Measurements from ENCODE around the gene NDUFV3. TPM values are rescaled to one million over a fixed set of nuclear protein-coding genes. Genes with fewer than 3 reads are reported as not detected.
"Not testable (repeated sequence)": the region's sequence is repeated elsewhere in the genome, so short reads cannot be mapped to it uniquely, and the experiment has no call there.

The NDUFV3 gene
- polyA plus RNA-seq, 6 donors from 2014 or later = 4.3 to 22.0 (median 12.4) TPM

DNA sequence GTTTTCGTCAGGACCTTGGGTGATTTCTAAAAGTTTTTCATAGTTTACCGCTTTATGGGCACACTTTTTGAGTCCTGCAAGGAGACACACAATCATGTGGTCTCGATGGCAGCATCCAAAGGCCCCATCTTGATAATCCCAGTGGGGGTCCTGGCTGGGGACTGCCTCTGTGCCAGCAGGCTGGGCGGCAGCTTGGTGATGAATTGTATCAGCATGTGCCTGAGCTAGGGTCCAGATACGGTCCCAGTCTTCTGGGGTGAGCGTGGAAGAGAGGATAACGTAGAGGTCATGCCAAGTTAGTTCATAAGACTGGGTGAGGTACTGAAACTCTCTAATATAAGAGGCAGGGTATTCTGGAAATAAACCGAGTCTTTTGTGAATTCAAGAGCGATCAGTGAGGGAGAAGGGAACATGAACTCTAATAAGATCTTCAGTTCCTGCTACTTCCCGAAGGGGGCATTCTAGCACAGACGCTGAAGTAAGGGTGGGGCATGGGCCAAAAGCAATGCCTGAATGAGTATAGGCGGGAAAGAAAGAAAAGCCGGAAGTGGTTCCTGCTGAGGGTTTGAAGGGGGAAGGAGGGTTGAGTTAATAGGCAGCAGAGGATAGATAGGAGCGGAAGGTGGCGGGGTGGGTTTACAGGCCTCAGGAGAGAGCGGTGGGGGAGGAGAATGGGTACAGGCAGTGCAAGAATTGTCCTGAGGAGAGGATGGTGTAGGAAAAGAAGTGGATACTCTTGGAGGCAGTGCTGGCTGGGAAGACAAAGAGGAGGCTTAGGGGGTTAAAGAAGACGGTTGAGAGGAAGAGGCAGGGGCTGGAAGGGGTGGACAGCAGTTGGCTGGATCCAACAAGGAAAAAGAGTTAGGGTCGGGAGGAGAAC is 30.7 kb downstream of the NDUFV3 start:
- ATAC-seq (ENCODE audit: low read depth in 2 of 2) (peak; percentile 95 to 97), DNase-seq (peak; percentile 69)
- H3K4me3 Mint-ChIP-seq = peak overlapping the region in 6 of 8 donors; percentile 41 to 88 (median 56)
- peak overlapping the region in 5 of 6 donors; percentile 13 to 95 (median 69) for H3K27ac Mint-ChIP-seq
- no peaks in the 10 kb centered on the region for H3K9me3 Mint-ChIP-seq
- H3K27me3 Mint-ChIP-seq = no peaks in the 10 kb centered on the region
- peaks cover 15 to 18% (median 15%) of the 10 kb centered on the region in 3 donors for H3K4me1 Mint-ChIP-seq
- H3K36me3 Mint-ChIP-seq = no peaks in the 10 kb centered on the region

GRCh38 chr21:42924433-42924751 is 31.3 kb downstream of the NDUFV3 start:
- no peaks in the 10 kb centered on the region for H3K27me3 Mint-ChIP-seq
- H3K36me3 Mint-ChIP-seq = no peaks in the 10 kb centered on the region
- no peak for ATAC-seq (ENCODE audit: low read depth in 2 of 2)
- DNase-seq = no peak
- H3K27ac Mint-ChIP-seq = peak overlapping the region in 3 of 6 donors; percentile 1 to 95 (median 69)
- peaks cover 15 to 18% (median 15%) of the 10 kb centered on the region in 3 donors for H3K4me1 Mint-ChIP-seq
- peak overlapping the region in 4 of 8 donors; percentile 54 to 67 (median 56) for H3K4me3 Mint-ChIP-seq
- no peaks in the 10 kb centered on the region for H3K9me3 Mint-ChIP-seq

GRCh38 chr21:42925114-42925926 is 32.2 kb downstream of the NDUFV3 start, which contains the start of gene ERVH48-1:
TSS of gene ERVH48-1 (minus strand) at chr21:42925630. CDS start at chr21:42919006, 6,624 bp downstream.
- H3K27ac Mint-ChIP-seq = peak within 1 kb of the TSS in 5 of 6 donors; percentile 11 to 86 (median 61)
- no peaks in the 10 kb centered on the region for H3K9me3 Mint-ChIP-seq
- ATAC-seq (ENCODE audit: low read depth in 2 of 2) = no peak
- no peaks in the 10 kb centered on the region for H3K27me3 Mint-ChIP-seq
- no peak for DNase-seq
- peaks cover 15 to 18% (median 15%) of the 10 kb centered on the region in 3 donors for H3K4me1 Mint-ChIP-seq
- H3K36me3 Mint-ChIP-seq = no peaks in the 10 kb centered on the region
- H3K4me3 Mint-ChIP-seq = no peak within 1 kb of the TSS

DNA sequence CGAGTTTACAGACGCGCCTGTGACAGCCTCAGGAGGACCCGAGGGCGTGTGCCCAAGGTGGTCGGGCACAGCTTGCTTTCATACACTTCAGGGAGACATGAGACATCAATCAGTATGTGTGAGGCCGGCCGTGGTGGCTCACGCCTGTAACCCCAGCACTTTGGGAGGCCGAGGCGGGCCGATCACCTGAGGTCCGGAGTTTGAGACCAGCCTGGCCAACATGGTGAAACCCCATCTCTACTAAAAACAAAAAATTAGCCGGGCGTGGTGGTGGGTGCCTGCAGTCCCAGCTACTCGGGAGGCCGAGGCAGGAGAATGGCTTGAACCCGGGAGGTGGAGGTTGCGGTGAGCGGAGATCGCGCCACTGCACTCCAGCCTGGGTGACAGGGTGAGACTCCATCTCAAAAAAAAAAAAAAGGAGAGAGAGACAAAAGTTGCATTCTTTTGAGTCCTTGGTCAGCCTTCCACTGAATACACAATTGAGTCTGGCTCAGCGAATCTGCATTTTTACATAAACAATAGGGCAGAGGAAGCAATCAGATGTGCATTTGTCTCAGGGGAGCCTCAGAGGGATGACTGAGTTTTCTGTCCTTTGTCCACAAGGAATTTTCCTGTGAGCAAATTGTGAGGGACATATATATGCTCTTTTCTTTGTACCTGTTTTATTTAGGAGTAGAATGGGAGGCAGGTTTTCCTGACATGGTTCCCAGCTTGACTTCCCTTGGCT is 34.5 kb downstream of the NDUFV3 start:
- not testable (repeated sequence) for H3K36me3 Mint-ChIP-seq, H3K9me3 Mint-ChIP-seq

GRCh38 chr21:42929969-42930368 is 36.9 kb downstream of the NDUFV3 start:
- no peak overlapping the region for H3K4me3 Mint-ChIP-seq
- no peaks in the 10 kb centered on the region for H3K36me3 Mint-ChIP-seq
- H3K9me3 Mint-ChIP-seq = no peaks in the 10 kb centered on the region
- peaks cover 0 to 6% (median 2%) of the 10 kb centered on the region in 3 donors for H3K4me1 Mint-ChIP-seq
- H3K27me3 Mint-ChIP-seq = no peaks in the 10 kb centered on the region
- no peak for ATAC-seq (ENCODE audit: low read depth in 2 of 2)
- peak overlapping the region in 1 of 6 donors; percentile 12 for H3K27ac Mint-ChIP-seq
- no peak for DNase-seq

More for the DNA sequence above, 34.5 kb downstream of the NDUFV3 start:
- not testable (repeated sequence) for DNase-seq; ATAC-seq (ENCODE audit: low read depth in 2 of 2); H3K27me3 Mint-ChIP-seq; H3K4me3 Mint-ChIP-seq
- peak overlapping the region in 1 of 6 donors; percentile 47 for H3K27ac Mint-ChIP-seq
- peaks cover 15 to 18% (median 16%) of the 10 kb centered on the region in 3 donors for H3K4me1 Mint-ChIP-seq

GRCh38 chr21:42931560-42932235 is 38.6 kb downstream of the NDUFV3 start:
- DNase-seq = no peak
- Mint-ChIP-seq H3K27me3 (no peaks in the 10 kb centered on the region), H3K36me3 (no peaks in the 10 kb centered on the region)

GRCh38 chr21:42932378-42933136 is 39.4 kb downstream of the NDUFV3 start:
- not testable (repeated sequence) for H3K36me3 Mint-ChIP-seq; H3K4me3 Mint-ChIP-seq; H3K27me3 Mint-ChIP-seq; ATAC-seq (ENCODE audit: low read depth in 2 of 2); H3K9me3 Mint-ChIP-seq; DNase-seq
- Mint-ChIP-seq H3K4me1 (peaks cover 10 to 18% (median 14%) of the 10 kb centered on the region in 3 donors), H3K27ac (peak overlapping the region in 2 of 6 donors; percentile 43 to 65)

More at GRCh38 chr21:42931560-42932235, 38.6 kb downstream of the NDUFV3 start:
- Mint-ChIP-seq H3K4me1 (peaks cover 5 to 9% (median 5%) of the 10 kb centered on the region in 3 donors), H3K4me3 (peak overlapping the region in 1 of 8 donors; percentile 65), H3K9me3 (no peaks in the 10 kb centered on the region), H3K27ac (peak overlapping the region in 1 of 6 donors; percentile 65)
- no peak for ATAC-seq (ENCODE audit: low read depth in 2 of 2)

- not testable (repeated sequence) for ATAC-seq (ENCODE audit: low read depth in 2 of 2); DNase-seq; H3K9me3 Mint-ChIP-seq; H3K27me3 Mint-ChIP-seq; H3K36me3 Mint-ChIP-seq; H3K4me3 Mint-ChIP-seq
- H3K4me1 Mint-ChIP-seq = peaks cover 13 to 23% (median 20%) of the 10 kb centered on the region in 3 donors
- peak overlapping the region in 1 of 6 donors; percentile 53 for H3K27ac Mint-ChIP-seq
Measured at GRCh38 chr21:42933137-42933970, 40.2 kb downstream of the NDUFV3 start.

- H3K4me3 Mint-ChIP-seq; H3K27ac Mint-ChIP-seq; H3K36me3 Mint-ChIP-seq; DNase-seq; H3K9me3 Mint-ChIP-seq; H3K27me3 Mint-ChIP-seq; ATAC-seq (ENCODE audit: low read depth in 2 of 2): not testable (repeated sequence)
- peaks cover 13 to 23% (median 20%) of the 10 kb centered on the region in 3 donors for H3K4me1 Mint-ChIP-seq
Measured at GRCh38 chr21:42933973-42934372, 40.9 kb downstream of the NDUFV3 start.

- Mint-ChIP-seq H3K27ac (peak overlapping the region in 2 of 6 donors; percentile 39 to 82), H3K4me1 (peaks cover 13 to 23% (median 20%) of the 10 kb centered on the region in 3 donors)
- ATAC-seq (ENCODE audit: low read depth in 2 of 2) = not testable (repeated sequence)
Measured at GRCh38 chr21:42936360-42936759, 43.3 kb downstream of the NDUFV3 start.

More at GRCh38 chr21:42936360-42936759, 43.3 kb downstream of the NDUFV3 start:
- H3K36me3 Mint-ChIP-seq, DNase-seq, H3K9me3 Mint-ChIP-seq, H3K27me3 Mint-ChIP-seq, H3K4me3 Mint-ChIP-seq: not testable (repeated sequence)

Measured in naive B cell (primary cell).